B cell (primary cell): ENCODE data around the gene MRPL34. TPM values are rescaled to one million over a fixed set of nuclear protein-coding genes. Genes with fewer than 3 reads are reported as not detected.

Source experiments
- ATAC-seq: fragments of 200-7000 bp; cut with Tn5 transposase; one replicate; pipeline ENCODE4 v1.10.0; 2021; ENCODE audit warnings: low read depth, mild to moderate bottlenecking, moderate number of reproducible peaks, moderate library complexity
- CTCF ChIA-PET: fragments of 350-600 bp; sonication (Branson Sonifier 250); formaldehyde crosslinking; loops from one replicate; lab custom pipeline; 2021; ENCODE audit warnings: antibody characterized with exemption, inconsistent platforms; lab: Charles Lee
- POLR2A ChIA-PET: fragments of 350-600 bp; sonication (Branson Sonifier 250); formaldehyde crosslinking; loops from one replicate; lab custom pipeline; 2021; ENCODE audit warnings: antibody characterized with exemption; lab: Charles Lee
- DNase-seq: peaks from one replicate; pipeline ENCODE4 v3.0.0; 2013
- H2AFZ ChIP-seq: 2 replicates; pipeline ENCODE4 v1.6.1; 2012; ENCODE audit warnings: mild to moderate bottlenecking, low read depth, low read length; ENCODE audit not compliant: insufficient read depth, poor library complexity, severe bottlenecking
- H3K27ac ChIP-seq, 2 donors: 1 replicate in 1 of 2; 2 replicates in 1 of 2; pipeline ENCODE4 v1.5.1; 2012 to 2013; ENCODE audit warnings: low read length in 2 of 2, mild to moderate bottlenecking in 2 of 2, moderate library complexity in 1 of 2
- H3K27me3 ChIP-seq, 4 experiments: fragments of 200-600 bp in 1 of 4; sonication (generic) in 1 of 4; replicated peaks in 1 of 4; 1 replicate in 2 of 4; 2 replicates in 2 of 4; pipeline versions ENCODE4 v1.6.1 to v1.7.0; 2013 to 2016; ENCODE audit warnings: low read length in 3 of 4, mild to moderate bottlenecking in 2 of 4, mixed read lengths in 1 of 4, moderate library complexity in 1 of 4; ENCODE audit not compliant: insufficient read depth in 4 of 4, control insufficient read depth in 3 of 4; ENCODE audit errors: control extremely low read depth in 1 of 4
- H3K36me3 ChIP-seq, 2 experiments: replicated peaks in 1 of 2; 1 replicate in 1 of 2; 2 replicates in 1 of 2; pipeline versions ENCODE4 v1.6.1 to v1.7.1; 2013; ENCODE audit warnings: low read length in 1 of 2; ENCODE audit not compliant: insufficient read depth in 2 of 2, control insufficient read depth in 1 of 2; ENCODE audit errors: control extremely low read depth in 1 of 2, extremely low read depth in 1 of 2
- H3K4me1 ChIP-seq, 2 donors: fragments of 200-600 bp in 1 of 2; sonication (generic) in 1 of 2; 1 replicate in 1 of 2; 2 replicates in 1 of 2; pipeline versions ENCODE4 v1.5.1 to v1.6.1; 2013 to 2017; ENCODE audit warnings: low read length in 2 of 2; ENCODE audit not compliant: control insufficient read depth in 2 of 2, insufficient read depth in 2 of 2
- H3K4me2 ChIP-seq: replicated peaks from 2 replicates; pipeline ENCODE3; 2012; ENCODE audit warnings: mild to moderate bottlenecking, low read depth, low read length; ENCODE audit not compliant: poor library complexity, severe bottlenecking
- H3K4me3 ChIP-seq, 5 experiments: fragments of 200-600 bp in 1 of 5; sonication (generic) in 1 of 5; 1 replicate in 3 of 5; 2 replicates in 2 of 5; pipeline versions ENCODE4 v1.5.1 to v1.7.0; 2011 to 2016; ENCODE audit warnings: low read length in 4 of 5, mild to moderate bottlenecking in 4 of 5, low read depth in 2 of 5, control low read depth in 1 of 5, moderate library complexity in 1 of 5; ENCODE audit not compliant: insufficient read depth in 1 of 5; ENCODE audit errors: control extremely low read depth in 1 of 5, extremely low read depth in 1 of 5
- H3K79me2 ChIP-seq: fragments of 200-600 bp; sonication (generic); one replicate; pipeline ENCODE4 v1.6.0; 2016; ENCODE audit warnings: low read length; ENCODE audit not compliant: control insufficient read depth, insufficient read depth
- H3K9ac ChIP-seq: fragments of 200-600 bp; sonication (generic); 2 replicates; pipeline ENCODE4 v1.6.1; 2017; ENCODE audit warnings: mild to moderate bottlenecking, low read length, moderate library complexity
- H3K9me3 ChIP-seq, 3 donors: one replicate each; pipeline versions ENCODE4 v1.6.1 to v1.7.1; 2013; ENCODE audit warnings: low read length in 2 of 3; ENCODE audit not compliant: control insufficient read depth in 2 of 3, insufficient read depth in 1 of 3; ENCODE audit errors: control extremely low read depth in 1 of 3
- H4K20me1 ChIP-seq: 2 replicates; pipeline ENCODE4 v1.6.0; 2012; ENCODE audit warnings: mild to moderate bottlenecking, low read length; ENCODE audit not compliant: insufficient read depth, control insufficient read depth, poor library complexity, severe bottlenecking
- H3K27ac Mint-ChIP-seq: one replicate; pipeline ENCODE4 v1.8.0; 2021; ENCODE audit warnings: mixed read lengths
- H3K27me3 Mint-ChIP-seq: one replicate; pipeline ENCODE4 v1.8.0; 2021; ENCODE audit warnings: mixed read lengths
- H3K4me1 Mint-ChIP-seq: one replicate; pipeline ENCODE4 v1.8.0; 2021; ENCODE audit warnings: mixed read lengths
- H3K4me3 Mint-ChIP-seq: one replicate; pipeline ENCODE4 v1.8.0; 2021; ENCODE audit warnings: mixed read lengths
- H3K9me3 Mint-ChIP-seq: one replicate; pipeline ENCODE4 v1.8.0; 2022; ENCODE audit warnings: mixed read lengths; ENCODE audit not compliant: insufficient read depth
- CTCF ChIP-seq: fragments of 200-600 bp; IDR thresholded peaks from one replicate; pipeline ENCODE4 v1.8.0; 2022; ENCODE audit warnings: antibody characterized with exemption, mild to moderate bottlenecking
- EZH2 ChIP-seq: IDR thresholded peaks from 2 replicates; pipeline ENCODE4 v1.6.1; 2012; ENCODE audit warnings: borderline replicate concordance, low read depth, mild to moderate bottlenecking, moderate library complexity, low read length; ENCODE audit not compliant: insufficient read depth, poor library complexity, severe bottlenecking
- WGBS: methylation state at CpG from one replicate; pipeline ENCODE4 v1.1.5; 2013; ENCODE audit warnings: missing lambda C conversion rate; ENCODE audit not compliant: insufficient coverage; 5-methylcytosine and 5-hydroxymethylcytosine counted together
- intact Hi-C: fragments of 100-400 bp; cut with micrococcal nuclease; formaldehyde crosslinking; loops from one replicate; pipeline ENCODE4 v1.10.0; 2022
- polyA plus RNA-seq: library from polyadenylated mRNA; depleted of rRNA; stranded (reverse); fragments of >200 nt; gene quantifications from 2 replicates; pipeline ENCODE4 v1.2.3, GENCODE V29; 2012
- total RNA-seq, 2 donors: library from RNA; stranded (reverse); fragments of 120-200 nt in 1 of 2; gene quantifications; 1 replicate in 1 of 2; 2 replicates in 1 of 2; pipeline versions ENCODE4 v1.2.3 to v1.2.4, GENCODE V29; 2013 to 2022

Gene MRPL34
- total and polyA plus RNA-seq, 2 donors (not counting 1 experiment from before 2014, with no cell fraction given) = 16.5 to 45.7 TPM

GRCh38 chr19:17256130-17256529, 49.5 kb upstream of the MRPL34 start:
- Histone ChIP-seq H3K36me3 (no peaks in the 10 kb centered on the region), H3K79me2 (no peaks in the 10 kb centered on the region), H3K9ac (no peak overlapping the region), H3K27ac (no peak overlapping the region), H4K20me1 (no peaks in the 10 kb centered on the region), H3K4me2 (no peak overlapping the region), H3K9me3 (peaks cover 0 to 20% (median 6%) of the 10 kb centered on the region in 3 donors), H3K27me3 (no peaks in the 10 kb centered on the region), H3K4me3 (no peak overlapping the region), H3K4me1 (peaks cover 0 to 6% of the 10 kb centered on the region in 2 donors), H2AFZ (no peak overlapping the region)
- no peak for DNase-seq
- Mint-ChIP-seq H3K4me3 (no peak overlapping the region), H3K27ac (no peak overlapping the region), H3K27me3 (no peaks in the 10 kb centered on the region), H3K4me1 (peaks cover 5% of the 10 kb centered on the region), H3K9me3 (no peaks in the 10 kb centered on the region)
- intact Hi-C loops = no loop called here
- 79% methylated on average over 3 of the region's 3 CpGs for WGBS
- POLR2A ChIA-PET = interaction anchor here (0.6 kb wide), 1 partner anchor 171 kb away, joined by 3 read pairs; no protein-coding TSS in a partner anchor
- no peak for ATAC-seq
- CTCF ChIA-PET = interaction anchor here (0.6 to 2.3 kb wide), 3 partner anchors 9 to 536 kb away, joined by 3 to 5 read pairs (median 3); partner anchors contain the start of genes ANKLE1 and USHBP1
- TF ChIP-seq EZH2 (no peak), CTCF (no peak)

GRCh38 chr19:17259118-17259780, 46.4 kb upstream of the MRPL34 start:
- no peaks in the 10 kb centered on the region for H3K79me2 ChIP-seq
- no peaks in the 10 kb centered on the region for H3K36me3 ChIP-seq
- Mint-ChIP-seq H3K4me3 (no peak overlapping the region), H3K9me3 (no peaks in the 10 kb centered on the region), H3K27ac (no peak overlapping the region), H3K4me1 (peaks cover 5% of the 10 kb centered on the region), H3K27me3 (no peaks in the 10 kb centered on the region)
- DNase-seq (no peak), ATAC-seq (no peak)
- H4K20me1 ChIP-seq = no peaks in the 10 kb centered on the region
- H2AFZ ChIP-seq = no peak overlapping the region
- H3K4me2 ChIP-seq = no peak overlapping the region
- no peak overlapping the region for H3K4me3 ChIP-seq
- H3K27me3 ChIP-seq = no peaks in the 10 kb centered on the region
- ChIA-PET POLR2A (no interaction called here), CTCF (interaction anchor here (0.7 to 4.8 kb wide), 13 partner anchors 8 to 128 kb away, joined by 3 to 29 read pairs (median 4); partner anchors contain the start of genes BABAM1, MRPL34 and OCEL1)
- no peak overlapping the region for H3K9ac ChIP-seq
- TF ChIP-seq EZH2 (no peak), CTCF (no peak)
- no peak overlapping the region for H3K27ac ChIP-seq
- peaks cover 0 to 6% of the 10 kb centered on the region in 2 donors for H3K4me1 ChIP-seq
- intact Hi-C loops = no loop called here
- WGBS = 96% methylated on average over 6 of the region's 9 CpGs
- H3K9me3 ChIP-seq = peaks cover 0 to 20% (median 6%) of the 10 kb centered on the region in 3 donors
